Transverse colon (tissue), 4 donors: Measurements from ENCODE around the gene KCNJ2. TPM values are rescaled to one million over a fixed set of nuclear protein-coding genes. Genes with fewer than 3 reads are reported as not detected.

ENCODE experiments used
- DNase-seq: peaks from one replicate; pipeline ENCODE4 v3.0.0-alpha.2; 2019
- H3K27ac ChIP-seq, 4 donors: fragments of 200-600 bp; sonication (generic); 2 replicates each; pipeline ENCODE4 v1.5.1; 2016 to 2018; ENCODE audit warnings: inconsistent platforms in 4 of 4
- H3K27me3 ChIP-seq: fragments of 200-600 bp; sonication (generic); 2 replicates; pipeline ENCODE4 v1.5.1; 2017; ENCODE audit warnings: inconsistent platforms
- H3K36me3 ChIP-seq, 4 donors: fragments of 200-600 bp; sonication (generic); 2 replicates each; pipeline ENCODE4 v1.5.1; 2017 to 2019; ENCODE audit warnings: inconsistent platforms in 4 of 4
- H3K4me1 ChIP-seq, 4 donors: fragments of 200-600 bp; sonication (generic); 2 replicates each; pipeline ENCODE4 v1.5.1; 2017 to 2020; ENCODE audit warnings: inconsistent platforms in 4 of 4
- H3K4me3 ChIP-seq, 4 donors: fragments of 200-600 bp; sonication (generic); 1 replicate in 1 of 4; 2 replicates in 3 of 4; pipeline versions ENCODE4 v1.5.1 to v1.6.1; 2017 to 2019; ENCODE audit warnings: inconsistent platforms in 4 of 4
- H3K9me3 ChIP-seq, 2 donors: fragments of 200-600 bp; sonication (generic); 2 replicates each; pipeline ENCODE4 v1.5.1; 2017 to 2019; ENCODE audit warnings: inconsistent platforms in 2 of 2
- CTCF ChIP-seq, 5 experiments: fragments of 200-600 bp in 3 of 5; fragments of 450-650 bp in 2 of 5; sonication (generic) in 3 of 5; IDR thresholded peaks; 1 replicate in 2 of 5; 2 replicates in 3 of 5; pipeline ENCODE4 v1.5.1; 2016 to 2017; ENCODE audit warnings: antibody characterized with exemption in 5 of 5, inconsistent platforms in 3 of 5, mild to moderate bottlenecking in 2 of 5, moderate library complexity in 1 of 5
- EP300 ChIP-seq: sonication (generic); formaldehyde crosslinking; IDR thresholded peaks from one replicate; pipeline ENCODE4 v1.6.1; 2017; ENCODE audit warnings: antibody characterized with exemption, low read depth
- POLR2A ChIP-seq: fragments of 450-650 bp; IDR thresholded peaks from one replicate; pipeline ENCODE4 v1.6.1; 2016; ENCODE audit warnings: antibody characterized with exemption, mild to moderate bottlenecking, moderate library complexity
- POLR2AphosphoS5 ChIP-seq, 3 donors: sonication (generic); formaldehyde crosslinking; IDR thresholded peaks; one replicate each; pipeline ENCODE4 v1.6.1; 2016; ENCODE audit warnings: antibody characterized with exemption in 3 of 3
- WGBS, 2 donors: methylation state at CpG; one replicate each; pipeline ENCODE4 v1.1.5; 2018; ENCODE audit warnings: low coverage in 1 of 2; 5-methylcytosine and 5-hydroxymethylcytosine counted together
- in situ Hi-C, 4 donors: fragments of 200-750 bp; cut with MboI; loops; one replicate each; pipeline versions ENCODE4 v1.15.0 to v1.15.1; 2017; ENCODE audit warnings: low sequenced_read_pairs in 3 of 4, low pct_ligation_motif_present in 1 of 4, low pct_unique_long_range_greater_than_20kb in 1 of 4
- intact Hi-C: fragments of 100-400 bp; cut with DNase I; formaldehyde crosslinking; loops from one replicate; pipeline ENCODE4 v1.15.1; 2023; ENCODE audit warnings: low total_unique reads
- total RNA-seq, 4 donors: library from RNA; depleted of rRNA; stranded (reverse); fragments of >200 nt; gene quantifications; one replicate each; pipeline ENCODE4 v1.1.0, GENCODE V29; 2016

KCNJ2 gene
- total RNA-seq, 4 donors from 2014 or later: 15.4 to 37.4 (median 19.7) TPM

GRCh38 chr17:70184770-70185169 lies 15.4 kb downstream of the KCNJ2 start:
- Histone ChIP-seq H3K9me3 (no peaks in the 10 kb centered on the region), H3K27ac (no peak overlapping the region), H3K4me1 (peaks cover 0 to 3% (median 0%) of the 10 kb centered on the region in 4 donors), H3K36me3 (no peaks in the 10 kb centered on the region), H3K4me3 (no peak overlapping the region), H3K27me3 (no peaks in the 10 kb centered on the region)
- intact Hi-C loops: no loop called here
- WGBS, 2 donors: 56 to 71% methylated on average over 4 of the region's 4 CpGs
- DNase-seq: no peak
- TF ChIP-seq POLR2AphosphoS5 (IDR thresholded peaks at IDR 0.05): no peak
- TF ChIP-seq CTCF (IDR thresholded peaks at IDR 0.05): no peak
- TF ChIP-seq EP300: no peak
- no peak for TF ChIP-seq POLR2A
- in situ Hi-C loops: no loop called here

GRCh38 chr17:70185285-70185684 lies 16.0 kb downstream of the KCNJ2 start:
- intact Hi-C loops (no loop called here), in situ Hi-C loops (no loop called here)
- TF ChIP-seq POLR2AphosphoS5 (IDR thresholded peaks at IDR 0.05) (no peak), CTCF (IDR thresholded peaks at IDR 0.05) (no peak), POLR2A (no peak), EP300 (no peak)
- no peak overlapping the region for H3K4me3 ChIP-seq
- H3K4me1 ChIP-seq: peaks cover 0 to 3% (median 0%) of the 10 kb centered on the region in 4 donors
- WGBS, 2 donors: 83 to 86% methylated on average over 1 to 3 of the region's 3 CpGs
- H3K27me3 ChIP-seq: no peaks in the 10 kb centered on the region
- H3K36me3 ChIP-seq: no peaks in the 10 kb centered on the region
- H3K27ac ChIP-seq: no peak overlapping the region
- H3K9me3 ChIP-seq: no peaks in the 10 kb centered on the region
- DNase-seq: no peak

GRCh38 chr17:70187383-70187782 lies 18.1 kb downstream of the KCNJ2 start:
- Histone ChIP-seq H3K4me3 (no peak overlapping the region), H3K27ac (no peak overlapping the region), H3K4me1 (peaks cover 0 to 3% (median 0%) of the 10 kb centered on the region in 4 donors), H3K9me3 (no peaks in the 10 kb centered on the region), H3K36me3 (no peaks in the 10 kb centered on the region), H3K27me3 (no peaks in the 10 kb centered on the region)
- no peak for DNase-seq
- WGBS, 2 donors: 75 to 84% methylated on average over 1 to 3 of the region's 3 CpGs
- intact Hi-C loops (no loop called here), in situ Hi-C loops (no loop called here)
- TF ChIP-seq CTCF (IDR thresholded peaks at IDR 0.05) (no peak), POLR2AphosphoS5 (IDR thresholded peaks at IDR 0.05) (no peak), EP300 (no peak), POLR2A (no peak)

GRCh38 chr17:70190959-70191805 lies 21.9 kb downstream of the KCNJ2 start:
- no peak overlapping the region for H3K4me3 ChIP-seq
- intact Hi-C loops (no loop called here), in situ Hi-C loops (no loop called here)
- H3K27ac ChIP-seq: no peak overlapping the region
- no peak for TF ChIP-seq CTCF (IDR thresholded peaks at IDR 0.05)
- no peak for TF ChIP-seq POLR2AphosphoS5 (IDR thresholded peaks at IDR 0.05)
- no peak for TF ChIP-seq POLR2A
- TF ChIP-seq EP300: no peak
- H3K4me1 ChIP-seq: no peaks in the 10 kb centered on the region
- no peaks in the 10 kb centered on the region for H3K36me3 ChIP-seq
- 28 to 33% methylated on average over 2 of the region's 2 CpGs for WGBS, 2 donors
- no peak for DNase-seq
- no peaks in the 10 kb centered on the region for H3K9me3 ChIP-seq
- H3K27me3 ChIP-seq: no peaks in the 10 kb centered on the region
